ENCODE data around the gene PAPSS1. TPM values are rescaled to one million over a fixed set of nuclear protein-coding genes. Genes with fewer than 3 reads are reported as not detected.

PAPSS1 gene
- total RNA-seq, 1 experiment from 2014 or later: 59.0 TPM

DNA sequence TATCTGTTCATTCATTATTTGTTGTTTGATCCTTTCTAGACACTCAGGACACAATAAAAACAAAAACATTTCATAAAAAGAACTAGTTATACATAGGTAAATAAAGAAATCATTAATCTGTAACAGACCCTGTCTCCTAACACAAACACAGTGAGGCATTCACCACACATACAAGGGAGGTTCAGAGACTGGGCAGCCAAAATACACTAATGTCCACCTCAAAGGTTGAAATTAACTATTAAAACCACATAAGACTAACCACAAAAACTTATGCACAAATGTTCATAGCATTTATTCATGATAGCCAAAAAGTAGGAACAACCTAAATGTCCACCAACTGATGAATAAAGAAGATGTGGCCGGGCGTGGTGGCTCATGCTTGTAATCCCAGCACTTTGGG, 7.8 kb downstream of the PAPSS1 start:
- TF ChIP-seq ATF3 (IDR thresholded peaks at IDR 0.05): no peak
- TF ChIP-seq CBX3 (IDR thresholded peaks at IDR 0.05; ENCODE audit: low read depth): no peak
- TF ChIP-seq MAX (IDR thresholded peaks at IDR 0.05): no peak
- no peak for TF ChIP-seq SIN3A (IDR thresholded peaks at IDR 0.05; ENCODE audit: low read depth)
- TF ChIP-seq FOSL1 (IDR thresholded peaks at IDR 0.05; ENCODE audit: low read depth): no peak
- no peak for TF ChIP-seq ELF1 (IDR thresholded peaks at IDR 0.05; ENCODE audit: borderline replicate concordance, low read depth)
- no peak for TF ChIP-seq EGR1 (IDR thresholded peaks at IDR 0.05; ENCODE audit: low read depth)
- no peak for TF ChIP-seq EZH2 (IDR thresholded peaks at IDR 0.05)
- H3K9me2 ChIP-seq (ENCODE audit: insufficient read depth): no peaks in the 10 kb centered on the region
- DNase-seq (ENCODE audit: low read depth, low spot score): no peak
- no peak overlapping the region for H3K4me2 ChIP-seq (ENCODE audit: low read length)
- H3K4me1 ChIP-seq (ENCODE audit: control insufficient read depth in 1 of 2, insufficient read depth in 2 of 2, low read length in 2 of 2): peaks cover 0 to 9% of the 10 kb centered on the region in 2 experiments; a peak in 1 of 4 replicates
- RAD21 ChIA-PET (ENCODE audit: low non-redundant PET in 1 of 2, low total read pairs in 2 of 2, uncharacterized antibody in 2 of 2, unreplicated experiment in 2 of 2): no interaction called here
- no peaks in the 10 kb centered on the region for H4K20me1 ChIP-seq (ENCODE audit: insufficient read depth)
- H3K79me2 ChIP-seq (ENCODE audit: insufficient read depth, low read length): peaks cover 61% of the 10 kb centered on the region
- intact Hi-C loops (cut with micrococcal nuclease): no loop called here
- no peak overlapping the region for H3K27ac ChIP-seq (ENCODE audit: low read depth, low read length)
- no peak overlapping the region for H3K9ac ChIP-seq (ENCODE audit: low read length)
- H2AFZ ChIP-seq (ENCODE audit: low read depth, low read length, poor library complexity, severe bottlenecking): no peak overlapping the region
- no TSS peak for BruUV-seq (replicated peaks)
- no peaks in the 10 kb centered on the region for H3K36me3 ChIP-seq (ENCODE audit: control insufficient read depth in 1 of 2, insufficient read depth in 2 of 2, low read length in 2 of 2)
- no peak for ATAC-seq
- H3K9me3 ChIP-seq (ENCODE audit: control insufficient read depth in 1 of 2, insufficient read depth in 1 of 2, low read depth in 1 of 2, low read length in 2 of 2): no peaks in the 10 kb centered on the region
- POLR2A ChIA-PET: no interaction called here
- no peak overlapping the region for H3K4me3 ChIP-seq (replicated peaks in 1 of 2; ENCODE audit: low read depth in 1 of 2, low read length in 2 of 2)
- H3K27me3 ChIP-seq (ENCODE audit: insufficient read depth, low read length): no peaks in the 10 kb centered on the region
- CTCF ChIA-PET: no interaction called here

- BruUV-seq (replicated peaks): no TSS peak
- no peak for DNase-seq (ENCODE audit: low read depth, low spot score)
- no peaks in the 10 kb centered on the region for H3K27me3 ChIP-seq (ENCODE audit: insufficient read depth, low read length)
- intact Hi-C loops (cut with micrococcal nuclease): no loop called here
- ChIA-PET RAD21 (ENCODE audit: low non-redundant PET in 1 of 2, low total read pairs in 2 of 2, uncharacterized antibody in 2 of 2, unreplicated experiment in 2 of 2) (no interaction called here), CTCF (no interaction called here), POLR2A (no interaction called here)
- H3K9ac ChIP-seq (ENCODE audit: low read length): no peak overlapping the region
- no peak overlapping the region for H3K27ac ChIP-seq (ENCODE audit: low read depth, low read length)
- no peaks in the 10 kb centered on the region for H4K20me1 ChIP-seq (ENCODE audit: insufficient read depth)
- H3K4me1 ChIP-seq (ENCODE audit: control insufficient read depth in 1 of 2, insufficient read depth in 2 of 2, low read length in 2 of 2): peaks cover 0 to 9% of the 10 kb centered on the region in 2 experiments; a peak in 1 of 4 replicates
- H3K36me3 ChIP-seq (ENCODE audit: control insufficient read depth in 1 of 2, insufficient read depth in 2 of 2, low read length in 2 of 2): no peaks in the 10 kb centered on the region
- no peak overlapping the region for H2AFZ ChIP-seq (ENCODE audit: low read depth, low read length, poor library complexity, severe bottlenecking)
- H3K4me3 ChIP-seq (replicated peaks in 1 of 2; ENCODE audit: low read depth in 1 of 2, low read length in 2 of 2): no peak overlapping the region
- H3K4me2 ChIP-seq (ENCODE audit: low read length): no peak overlapping the region
- no peaks in the 10 kb centered on the region for H3K9me2 ChIP-seq (ENCODE audit: insufficient read depth)
- TF ChIP-seq CEBPB (IDR thresholded peaks at IDR 0.05; ENCODE audit: low read depth) (no peak), CTCF (IDR thresholded peaks at IDR 0.05 in 2 of 3, conservative IDR thresholded peaks at IDR 0.05 in 1 of 3; ENCODE audit: borderline replicate concordance in 1 of 3, insufficient read depth in 1 of 3, low read depth in 2 of 3, low read length in 2 of 3) (no peak), RAD21 (IDR thresholded peaks at IDR 0.05; ENCODE audit: low read depth) (no peak), TCF7L2 (IDR thresholded peaks at IDR 0.05; ENCODE audit: borderline replicate concordance, extremely low read depth, insufficient read depth, insufficient read length) (no peak), ZFX (IDR thresholded peaks at IDR 0.05) (no peak)
- ATAC-seq: no peak
- H3K9me3 ChIP-seq (ENCODE audit: control insufficient read depth in 1 of 2, insufficient read depth in 1 of 2, low read depth in 1 of 2, low read length in 2 of 2): peaks cover 0 to 2% of the 10 kb centered on the region in 2 experiments; a peak in 1 of 4 replicates
- peaks cover 60% of the 10 kb centered on the region for H3K79me2 ChIP-seq (ENCODE audit: insufficient read depth, low read length)
Observed at GRCh38 chr4:107711831-107712230, 8.2 kb downstream of the PAPSS1 start.

All from HCT116 (cell line).